ENCODE results near the gene MOK. TPM values are rescaled to one million over a fixed set of nuclear protein-coding genes. Genes with fewer than 3 reads are reported as not detected.

MOK gene
- total RNA-seq, 1 experiment from 2014 or later, result 2.0 TPM

DNA sequence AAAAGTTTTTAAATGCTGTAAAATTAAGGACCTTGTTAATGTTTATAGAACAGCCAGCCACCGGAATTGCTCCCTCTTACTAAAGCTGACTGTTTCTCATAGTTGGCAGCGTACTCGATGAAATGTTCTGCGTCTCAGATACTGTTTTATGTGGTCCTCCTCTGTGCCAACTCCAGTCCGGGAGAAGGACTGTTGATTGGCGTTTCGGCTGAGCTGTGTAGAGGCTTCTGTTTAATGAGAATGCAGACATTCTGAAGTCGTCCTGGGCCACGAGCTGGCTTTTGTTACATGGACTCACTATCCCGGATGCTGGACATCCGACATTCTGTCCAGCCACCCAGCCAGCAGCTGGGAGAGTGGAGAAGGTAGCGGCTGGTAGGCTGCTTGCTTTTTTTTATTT lies 89.9 kb downstream of the MOK start (continued):
- TF ChIP-seq, protein P1, sequence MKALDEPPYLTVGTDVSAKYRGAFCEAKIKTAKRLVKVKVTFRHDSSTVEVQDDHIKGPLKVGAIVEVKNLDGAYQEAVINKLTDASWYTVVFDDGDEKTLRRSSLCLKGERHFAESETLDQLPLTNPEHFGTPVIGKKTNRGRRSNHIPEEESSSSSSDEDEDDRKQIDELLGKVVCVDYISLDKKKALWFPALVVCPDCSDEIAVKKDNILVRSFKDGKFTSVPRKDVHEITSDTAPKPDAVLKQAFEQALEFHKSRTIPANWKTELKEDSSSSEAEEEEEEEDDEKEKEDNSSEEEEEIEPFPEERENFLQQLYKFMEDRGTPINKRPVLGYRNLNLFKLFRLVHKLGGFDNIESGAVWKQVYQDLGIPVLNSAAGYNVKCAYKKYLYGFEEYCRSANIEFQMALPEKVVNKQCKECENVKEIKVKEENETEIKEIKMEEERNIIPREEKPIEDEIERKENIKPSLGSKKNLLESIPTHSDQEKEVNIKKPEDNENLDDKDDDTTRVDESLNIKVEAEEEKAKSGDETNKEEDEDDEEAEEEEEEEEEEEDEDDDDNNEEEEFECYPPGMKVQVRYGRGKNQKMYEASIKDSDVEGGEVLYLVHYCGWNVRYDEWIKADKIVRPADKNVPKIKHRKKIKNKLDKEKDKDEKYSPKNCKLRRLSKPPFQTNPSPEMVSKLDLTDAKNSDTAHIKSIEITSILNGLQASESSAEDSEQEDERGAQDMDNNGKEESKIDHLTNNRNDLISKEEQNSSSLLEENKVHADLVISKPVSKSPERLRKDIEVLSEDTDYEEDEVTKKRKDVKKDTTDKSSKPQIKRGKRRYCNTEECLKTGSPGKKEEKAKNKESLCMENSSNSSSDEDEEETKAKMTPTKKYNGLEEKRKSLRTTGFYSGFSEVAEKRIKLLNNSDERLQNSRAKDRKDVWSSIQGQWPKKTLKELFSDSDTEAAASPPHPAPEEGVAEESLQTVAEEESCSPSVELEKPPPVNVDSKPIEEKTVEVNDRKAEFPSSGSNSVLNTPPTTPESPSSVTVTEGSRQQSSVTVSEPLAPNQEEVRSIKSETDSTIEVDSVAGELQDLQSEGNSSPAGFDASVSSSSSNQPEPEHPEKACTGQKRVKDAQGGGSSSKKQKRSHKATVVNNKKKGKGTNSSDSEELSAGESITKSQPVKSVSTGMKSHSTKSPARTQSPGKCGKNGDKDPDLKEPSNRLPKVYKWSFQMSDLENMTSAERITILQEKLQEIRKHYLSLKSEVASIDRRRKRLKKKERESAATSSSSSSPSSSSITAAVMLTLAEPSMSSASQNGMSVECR (CRISPR knock-in tag; IDR thresholded peaks at IDR 0.05; ENCODE audit: borderline replicate concordance), result no peak

DNA sequence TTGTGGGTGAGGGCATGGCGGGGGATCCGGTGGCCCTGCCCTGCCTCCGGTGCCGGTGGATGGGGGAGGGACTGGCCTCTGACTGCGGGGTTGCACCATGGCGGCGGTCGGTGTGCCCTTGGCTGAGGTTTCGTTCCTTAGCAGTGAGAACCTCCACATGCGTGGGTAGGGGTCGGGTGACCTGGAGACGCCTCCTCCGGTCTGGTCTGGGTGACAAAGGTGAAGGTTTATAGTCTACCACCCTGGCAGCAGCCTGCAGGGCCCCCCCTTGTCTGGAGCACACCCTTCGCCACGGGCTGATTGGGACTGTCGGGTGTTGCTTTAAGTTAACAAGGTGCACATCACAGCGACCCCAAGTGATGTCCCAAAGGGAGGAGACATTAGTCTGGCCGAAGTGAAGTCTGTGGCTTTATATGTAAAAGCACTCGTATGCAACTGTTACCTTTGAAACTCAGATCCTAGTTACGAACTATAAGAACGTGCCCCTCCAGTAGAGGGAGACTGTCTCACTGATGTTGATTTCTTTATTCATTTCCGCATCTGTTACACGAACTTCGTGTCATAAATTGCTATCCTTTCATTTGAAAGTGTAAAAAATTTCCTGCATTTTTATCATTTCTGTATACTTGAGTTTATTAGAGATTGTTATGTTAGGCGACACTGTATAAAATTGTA lies 90.8 kb downstream of the MOK start:
- Mint-ChIP-seq H3K4me1 (peaks cover 25% of the 10 kb centered on the region), H3K4me3 (no peak overlapping the region), H3K27ac (peak overlapping the region; percentile 84), H3K9me3 (no peaks in the 10 kb centered on the region), H3K36me3 (peaks cover 6% of the 10 kb centered on the region; the same call in 1 of the 2 replicates), H3K27me3 (ENCODE audit: low read depth) (no peaks in the 10 kb centered on the region)
- TF ChIP-seq, protein P2, sequence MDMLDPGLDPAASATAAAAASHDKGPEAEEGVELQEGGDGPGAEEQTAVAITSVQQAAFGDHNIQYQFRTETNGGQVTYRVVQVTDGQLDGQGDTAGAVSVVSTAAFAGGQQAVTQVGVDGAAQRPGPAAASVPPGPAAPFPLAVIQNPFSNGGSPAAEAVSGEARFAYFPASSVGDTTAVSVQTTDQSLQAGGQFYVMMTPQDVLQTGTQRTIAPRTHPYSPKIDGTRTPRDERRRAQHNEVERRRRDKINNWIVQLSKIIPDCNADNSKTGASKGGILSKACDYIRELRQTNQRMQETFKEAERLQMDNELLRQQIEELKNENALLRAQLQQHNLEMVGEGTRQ (CRISPR knock-in tag; IDR thresholded peaks at IDR 0.05), result no peak
- no peak for TF ChIP-seq TCF7 (CRISPR knock-in tag; IDR thresholded peaks at IDR 0.05; ENCODE audit: low read depth)
- no peak for TF ChIP-seq ETV6 (CRISPR knock-in tag; IDR thresholded peaks at IDR 0.05)
- no peak for TF ChIP-seq CBFB (CRISPR knock-in tag; IDR thresholded peaks at IDR 0.05; ENCODE audit: low read depth)
- TF ChIP-seq ESRRA (CRISPR knock-in tag; IDR thresholded peaks at IDR 0.05; ENCODE audit: borderline replicate concordance), result no peak
- no peak for TF ChIP-seq CREM (CRISPR knock-in tag; IDR thresholded peaks at IDR 0.05)
- TF ChIP-seq, protein P3, sequence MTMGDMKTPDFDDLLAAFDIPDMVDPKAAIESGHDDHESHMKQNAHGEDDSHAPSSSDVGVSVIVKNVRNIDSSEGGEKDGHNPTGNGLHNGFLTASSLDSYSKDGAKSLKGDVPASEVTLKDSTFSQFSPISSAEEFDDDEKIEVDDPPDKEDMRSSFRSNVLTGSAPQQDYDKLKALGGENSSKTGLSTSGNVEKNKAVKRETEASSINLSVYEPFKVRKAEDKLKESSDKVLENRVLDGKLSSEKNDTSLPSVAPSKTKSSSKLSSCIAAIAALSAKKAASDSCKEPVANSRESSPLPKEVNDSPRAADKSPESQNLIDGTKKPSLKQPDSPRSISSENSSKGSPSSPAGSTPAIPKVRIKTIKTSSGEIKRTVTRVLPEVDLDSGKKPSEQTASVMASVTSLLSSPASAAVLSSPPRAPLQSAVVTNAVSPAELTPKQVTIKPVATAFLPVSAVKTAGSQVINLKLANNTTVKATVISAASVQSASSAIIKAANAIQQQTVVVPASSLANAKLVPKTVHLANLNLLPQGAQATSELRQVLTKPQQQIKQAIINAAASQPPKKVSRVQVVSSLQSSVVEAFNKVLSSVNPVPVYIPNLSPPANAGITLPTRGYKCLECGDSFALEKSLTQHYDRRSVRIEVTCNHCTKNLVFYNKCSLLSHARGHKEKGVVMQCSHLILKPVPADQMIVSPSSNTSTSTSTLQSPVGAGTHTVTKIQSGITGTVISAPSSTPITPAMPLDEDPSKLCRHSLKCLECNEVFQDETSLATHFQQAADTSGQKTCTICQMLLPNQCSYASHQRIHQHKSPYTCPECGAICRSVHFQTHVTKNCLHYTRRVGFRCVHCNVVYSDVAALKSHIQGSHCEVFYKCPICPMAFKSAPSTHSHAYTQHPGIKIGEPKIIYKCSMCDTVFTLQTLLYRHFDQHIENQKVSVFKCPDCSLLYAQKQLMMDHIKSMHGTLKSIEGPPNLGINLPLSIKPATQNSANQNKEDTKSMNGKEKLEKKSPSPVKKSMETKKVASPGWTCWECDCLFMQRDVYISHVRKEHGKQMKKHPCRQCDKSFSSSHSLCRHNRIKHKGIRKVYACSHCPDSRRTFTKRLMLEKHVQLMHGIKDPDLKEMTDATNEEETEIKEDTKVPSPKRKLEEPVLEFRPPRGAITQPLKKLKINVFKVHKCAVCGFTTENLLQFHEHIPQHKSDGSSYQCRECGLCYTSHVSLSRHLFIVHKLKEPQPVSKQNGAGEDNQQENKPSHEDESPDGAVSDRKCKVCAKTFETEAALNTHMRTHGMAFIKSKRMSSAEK (CRISPR knock-in tag; IDR thresholded peaks at IDR 0.05; ENCODE audit: borderline replicate concordance), result no peak
- no peak for TF ChIP-seq RELA (CRISPR knock-in tag; IDR thresholded peaks at IDR 0.05; ENCODE audit: borderline replicate concordance)
- no peak for TF ChIP-seq NFYB (CRISPR knock-in tag; conservative IDR thresholded peaks at IDR 0.05; ENCODE audit: low read depth)
- no peak for TF ChIP-seq ZNF263 (CRISPR knock-in tag; IDR thresholded peaks at IDR 0.05; ENCODE audit: low read depth)
- TF ChIP-seq, protein P4, sequence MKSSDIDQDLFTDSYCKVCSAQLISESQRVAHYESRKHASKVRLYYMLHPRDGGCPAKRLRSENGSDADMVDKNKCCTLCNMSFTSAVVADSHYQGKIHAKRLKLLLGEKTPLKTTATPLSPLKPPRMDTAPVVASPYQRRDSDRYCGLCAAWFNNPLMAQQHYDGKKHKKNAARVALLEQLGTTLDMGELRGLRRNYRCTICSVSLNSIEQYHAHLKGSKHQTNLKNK (CRISPR knock-in tag; IDR thresholded peaks at IDR 0.05), result no peak
- DNase-seq (ENCODE audit: low spot score) (no peak), ATAC-seq (no peak)
- ChIA-PET POLR2A (no interaction called here), CTCF (interaction anchor here (1.3 to 2.1 kb wide), 3 partner anchors 81 to 1837 kb away, joined by 3 to 9 read pairs (median 4); no protein-coding TSS in a partner anchor)

DNA sequence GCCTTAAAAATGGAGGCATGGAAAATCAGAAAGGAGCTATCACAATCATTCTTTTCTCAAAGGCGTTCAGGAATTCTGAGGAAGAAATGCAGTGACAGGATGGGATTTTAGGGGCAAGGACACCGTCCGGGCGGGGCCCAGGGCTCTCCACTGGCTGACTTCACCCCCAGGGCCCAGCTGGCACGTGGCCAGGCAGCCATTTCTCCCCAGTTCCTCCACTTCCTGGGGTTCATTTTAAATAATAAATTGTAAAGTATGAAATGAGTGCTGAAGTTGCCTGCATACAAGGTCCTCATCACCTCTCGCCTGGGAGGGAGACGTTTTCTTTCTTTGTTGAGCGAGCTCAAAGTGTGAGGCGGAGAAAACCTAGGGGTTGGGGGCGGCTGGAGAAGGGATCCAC lies 91.5 kb downstream of the MOK start:
- H3K4me1 Mint-ChIP-seq, result peaks cover 25% of the 10 kb centered on the region
- H3K27ac Mint-ChIP-seq, result no peak overlapping the region
- H3K9me3 Mint-ChIP-seq, result no peaks in the 10 kb centered on the region
- ChIA-PET CTCF (interaction anchor here (0.6 to 2.1 kb wide), 8 partner anchors 31 to 1836 kb away, joined by 3 to 9 read pairs (median 4); no protein-coding TSS in a partner anchor), POLR2A (no interaction called here)
- no peaks in the 10 kb centered on the region for H3K27me3 Mint-ChIP-seq (ENCODE audit: low read depth)
- ATAC-seq (no peak), DNase-seq (ENCODE audit: low spot score) (no peak)
- peaks cover 7% of the 10 kb centered on the region; the same call in 1 of the 2 replicates for H3K36me3 Mint-ChIP-seq
- no peak overlapping the region for H3K4me3 Mint-ChIP-seq
- no peak for TF ChIP-seq ZNF423 (CRISPR knock-in tag; IDR thresholded peaks at IDR 0.05)
- TF ChIP-seq, protein P5, sequence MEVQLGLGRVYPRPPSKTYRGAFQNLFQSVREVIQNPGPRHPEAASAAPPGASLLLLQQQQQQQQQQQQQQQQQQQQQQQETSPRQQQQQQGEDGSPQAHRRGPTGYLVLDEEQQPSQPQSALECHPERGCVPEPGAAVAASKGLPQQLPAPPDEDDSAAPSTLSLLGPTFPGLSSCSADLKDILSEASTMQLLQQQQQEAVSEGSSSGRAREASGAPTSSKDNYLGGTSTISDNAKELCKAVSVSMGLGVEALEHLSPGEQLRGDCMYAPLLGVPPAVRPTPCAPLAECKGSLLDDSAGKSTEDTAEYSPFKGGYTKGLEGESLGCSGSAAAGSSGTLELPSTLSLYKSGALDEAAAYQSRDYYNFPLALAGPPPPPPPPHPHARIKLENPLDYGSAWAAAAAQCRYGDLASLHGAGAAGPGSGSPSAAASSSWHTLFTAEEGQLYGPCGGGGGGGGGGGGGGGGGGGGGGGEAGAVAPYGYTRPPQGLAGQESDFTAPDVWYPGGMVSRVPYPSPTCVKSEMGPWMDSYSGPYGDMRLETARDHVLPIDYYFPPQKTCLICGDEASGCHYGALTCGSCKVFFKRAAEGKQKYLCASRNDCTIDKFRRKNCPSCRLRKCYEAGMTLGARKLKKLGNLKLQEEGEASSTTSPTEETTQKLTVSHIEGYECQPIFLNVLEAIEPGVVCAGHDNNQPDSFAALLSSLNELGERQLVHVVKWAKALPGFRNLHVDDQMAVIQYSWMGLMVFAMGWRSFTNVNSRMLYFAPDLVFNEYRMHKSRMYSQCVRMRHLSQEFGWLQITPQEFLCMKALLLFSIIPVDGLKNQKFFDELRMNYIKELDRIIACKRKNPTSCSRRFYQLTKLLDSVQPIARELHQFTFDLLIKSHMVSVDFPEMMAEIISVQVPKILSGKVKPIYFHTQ (CRISPR knock-in tag; IDR thresholded peaks at IDR 0.05), result no peak
- no peak for TF ChIP-seq GABPB1 (CRISPR knock-in tag; IDR thresholded peaks at IDR 0.05)
- no peak for TF ChIP-seq TEAD1 (CRISPR knock-in tag; IDR thresholded peaks at IDR 0.05)
- no peak for TF ChIP-seq ZNF671 (CRISPR knock-in tag; IDR thresholded peaks at IDR 0.05)
- TF ChIP-seq FOXP1 (CRISPR knock-in tag; IDR thresholded peaks at IDR 0.05; ENCODE audit: borderline replicate concordance), result no peak
- TF ChIP-seq RORB (CRISPR knock-in tag; IDR thresholded peaks at IDR 0.05), result no peak
- no peak for TF ChIP-seq ZNF232 (CRISPR knock-in tag; IDR thresholded peaks at IDR 0.05)

All from WTC11 (cell line).